EL (cell line): ENCODE results near the gene ZNF565.
"Not testable (repeated sequence)": the region's sequence is repeated elsewhere in the genome, so short reads cannot be mapped to it uniquely, and the experiment has no call there.

ENCODE experiments used
- DNase-seq: peaks from one replicate; pipeline ENCODE4 v3.0.0-alpha.2; 2016

The ZNF565 gene

DNA sequence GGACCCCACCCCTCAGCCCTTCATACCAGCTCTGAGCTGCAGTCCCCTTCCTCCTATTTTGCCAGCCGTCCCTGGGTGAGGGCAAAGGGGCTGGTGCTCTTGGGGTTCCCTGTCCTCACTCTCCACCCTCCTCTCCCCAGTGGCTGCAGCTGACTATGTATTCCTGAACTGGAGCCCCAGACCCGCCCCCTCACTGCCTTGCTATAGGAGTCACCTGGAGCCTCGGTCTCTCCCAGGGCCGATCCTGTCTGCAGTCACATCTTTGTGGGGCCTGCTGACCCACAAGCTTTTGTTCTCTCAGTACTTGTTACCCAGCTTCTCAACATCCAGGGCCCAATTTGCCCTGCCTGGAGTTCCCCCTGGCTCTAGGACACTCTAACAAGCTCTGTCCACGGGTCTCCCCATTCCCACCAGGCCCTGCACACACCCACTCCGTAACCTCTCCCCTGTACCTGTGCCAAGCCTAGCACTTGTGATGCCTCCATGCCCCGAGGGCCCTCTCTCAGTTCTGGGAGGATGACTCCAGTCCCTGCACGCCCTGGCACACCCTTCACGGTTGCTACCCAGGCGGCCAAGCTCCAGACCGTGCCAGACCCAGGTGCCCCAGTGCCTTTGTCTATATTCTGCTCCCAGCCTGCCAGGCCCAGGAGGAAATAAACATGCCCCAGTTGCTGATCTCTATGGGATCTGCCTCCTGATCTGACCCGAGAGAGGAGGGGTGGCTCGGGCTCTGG is 64.6 kb downstream of the ZNF565 start:
- DNase-seq, result no peak

DNA sequence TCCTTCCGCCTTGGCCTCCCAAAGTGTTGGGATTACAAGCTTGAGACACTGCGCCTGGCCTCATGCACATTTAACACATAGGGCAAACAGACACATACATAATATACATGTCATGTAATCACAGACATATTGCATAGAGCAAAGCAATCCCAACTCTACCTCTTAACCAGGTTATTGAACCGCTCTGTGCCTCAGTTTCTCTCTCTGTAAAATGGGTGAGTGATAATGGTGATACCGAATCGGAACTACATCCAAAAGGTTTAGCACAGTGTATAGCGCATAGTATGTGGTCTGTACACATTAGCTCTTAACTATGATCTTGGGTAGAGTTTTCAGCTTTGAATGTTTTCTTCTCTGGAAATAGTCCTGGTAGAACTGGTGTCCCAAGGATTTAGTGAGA is 69.8 kb downstream of the ZNF565 start:
- DNase-seq, result no peak

DNA sequence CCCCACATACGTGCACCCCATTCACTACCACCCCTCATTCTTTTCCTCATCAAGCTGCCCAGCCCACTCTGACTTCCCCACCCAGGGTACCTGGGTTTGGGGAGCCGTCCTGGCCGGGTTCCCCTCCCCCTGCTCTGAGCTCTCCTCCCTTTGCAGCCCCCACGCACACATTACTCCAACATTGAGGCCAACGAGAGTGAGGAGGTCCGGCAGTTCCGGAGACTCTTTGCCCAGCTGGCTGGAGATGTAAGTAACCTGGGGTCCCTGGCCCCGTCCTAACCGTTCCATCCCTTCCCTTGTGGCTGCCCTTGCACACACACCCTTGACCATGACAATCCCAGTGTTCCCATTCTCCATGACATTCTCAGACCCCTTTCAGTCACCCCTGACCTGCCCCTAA is 72.0 kb downstream of the ZNF565 start:
- DNase-seq, result no peak

DNA sequence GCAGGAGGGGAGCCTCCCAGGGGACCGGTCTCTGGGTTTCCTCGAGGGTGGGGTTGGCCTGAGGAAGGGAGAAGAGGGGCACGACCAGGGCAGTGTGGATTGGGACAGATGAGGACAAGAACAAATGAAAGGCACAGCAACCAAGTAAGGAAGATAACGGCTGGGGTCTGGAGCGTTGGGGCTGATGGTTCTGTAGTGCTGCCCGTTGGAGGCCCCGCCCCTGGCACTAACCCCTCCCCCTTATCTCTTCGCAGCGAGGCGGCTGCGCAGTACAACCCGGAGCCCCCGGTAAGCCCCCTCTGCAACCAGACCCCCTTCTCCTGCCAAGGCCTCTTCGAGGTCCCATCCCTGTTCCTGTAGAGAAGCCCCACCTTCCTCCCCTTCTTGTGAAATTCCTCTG is 72.4 kb downstream of the ZNF565 start:
- DNase-seq, result no peak

DNA sequence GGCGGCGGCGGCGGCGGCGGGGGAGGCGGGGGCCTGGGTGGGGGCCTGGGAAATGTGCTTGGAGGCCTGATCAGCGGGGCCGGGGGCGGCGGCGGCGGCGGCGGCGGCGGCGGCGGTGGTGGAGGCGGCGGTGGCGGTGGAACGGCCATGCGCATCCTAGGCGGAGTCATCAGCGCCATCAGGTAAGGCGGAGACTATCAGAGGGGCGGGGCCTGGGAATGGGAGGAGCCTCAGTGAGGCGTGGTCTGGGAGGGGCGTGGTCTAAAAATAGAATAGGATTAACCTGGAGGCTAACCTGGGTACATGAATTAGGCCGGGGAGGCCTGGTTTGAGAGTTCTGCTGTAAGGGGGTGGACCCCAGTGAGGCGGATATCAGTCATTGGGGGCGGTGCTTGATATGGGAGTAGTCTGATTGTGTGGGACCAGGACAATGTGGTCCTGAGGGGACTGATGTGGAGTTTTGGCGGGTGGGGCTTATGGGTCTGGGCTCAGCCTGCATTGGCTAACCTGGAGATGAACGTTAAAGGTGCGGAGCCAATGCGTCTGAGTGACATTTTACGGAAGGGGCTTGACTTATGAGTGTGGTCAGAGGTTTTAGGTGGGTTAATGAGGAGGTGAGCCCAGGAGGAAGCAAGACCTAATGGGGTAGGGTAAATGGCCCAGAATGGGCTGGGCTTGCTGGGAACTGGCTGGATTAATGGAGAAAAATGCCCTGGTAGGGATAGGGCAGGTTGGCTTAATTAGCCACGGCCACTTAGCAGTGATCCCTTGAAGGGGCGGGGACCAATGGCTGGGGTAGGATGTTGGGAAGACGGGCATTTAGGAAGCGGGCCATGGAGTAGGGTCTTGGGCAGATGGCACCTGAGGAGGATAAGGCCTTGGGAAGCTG is 73.2 kb downstream of the ZNF565 start:
- peak; percentile 84 for DNase-seq

DNA sequence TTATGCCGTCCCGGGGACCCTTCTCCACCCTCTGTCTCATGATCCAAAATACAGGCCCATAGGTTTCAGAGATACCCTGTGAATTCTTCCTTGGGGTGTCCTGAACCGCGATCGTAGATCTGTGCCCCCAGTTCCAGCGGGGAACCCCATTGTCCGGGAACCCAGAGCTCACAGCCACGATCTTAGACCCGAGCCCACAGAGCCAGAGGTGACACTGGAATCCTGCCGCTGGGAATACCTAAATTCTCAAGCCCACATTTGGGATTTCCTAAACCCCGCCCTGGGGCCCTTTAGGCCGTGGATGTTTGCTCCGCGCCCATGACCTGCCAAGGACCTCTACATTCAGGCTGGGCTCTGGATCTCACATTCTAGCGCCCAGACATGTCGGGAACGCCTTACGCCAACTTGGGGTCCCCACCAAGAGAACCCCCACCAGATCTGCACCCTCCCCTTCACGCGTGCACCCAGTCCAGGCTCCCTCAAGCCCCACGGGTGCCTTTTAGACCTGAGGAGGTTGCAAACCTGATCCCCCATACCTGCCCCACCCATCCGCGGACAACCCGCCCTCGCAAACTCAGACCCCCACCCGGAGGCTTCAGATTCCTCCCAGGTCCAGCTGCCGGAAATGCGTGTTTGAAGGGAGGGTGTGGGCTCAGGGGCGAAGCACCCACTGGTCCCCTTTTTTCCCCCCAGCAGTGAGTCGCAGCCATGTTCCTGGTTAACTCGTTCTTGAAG is 74.0 kb downstream of the ZNF565 start:
- peak; percentile 70 for DNase-seq

DNA sequence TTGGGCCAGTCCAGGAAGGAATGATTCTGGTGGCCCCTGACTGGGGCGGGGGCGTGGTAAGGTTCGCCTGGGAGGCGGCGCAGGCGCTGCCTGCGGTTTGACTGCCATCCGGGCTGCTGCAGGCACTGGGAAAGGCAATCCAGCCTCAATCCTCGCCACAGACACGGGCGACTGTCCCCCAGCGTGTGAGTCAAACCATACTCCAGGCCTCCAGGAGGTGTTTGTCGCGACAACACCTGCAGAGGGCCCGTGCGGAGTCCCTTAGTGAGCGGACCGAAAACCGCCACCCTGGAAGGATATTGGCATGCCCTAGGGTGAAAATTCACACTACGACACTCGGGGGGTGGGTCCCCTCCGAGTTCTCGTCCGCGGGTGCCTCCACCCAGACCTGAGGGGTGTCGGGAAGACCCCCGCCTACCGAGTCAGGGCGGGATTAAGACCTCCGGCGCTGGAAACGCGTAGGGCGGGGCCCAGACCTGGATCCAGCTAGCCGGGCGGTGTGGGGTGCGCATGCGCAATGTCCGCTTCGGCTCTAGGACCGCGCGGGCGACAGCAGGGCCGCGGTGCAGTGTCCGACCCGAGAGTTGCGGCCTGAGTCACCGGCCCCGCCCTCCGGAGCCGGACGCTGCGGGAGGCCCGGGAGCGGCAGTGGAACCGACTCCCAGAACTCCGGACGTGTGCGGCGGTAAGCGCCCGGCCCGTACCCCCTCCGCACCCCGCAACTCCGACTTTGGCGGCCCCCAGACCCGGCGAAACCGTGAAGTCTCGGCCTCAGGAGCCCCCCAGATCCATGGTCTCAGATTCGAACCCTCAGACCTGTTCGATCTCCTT is 74.8 kb downstream of the ZNF565 start, which contains the start of gene CAPNS1:
Gene CAPNS1 (plus strand): TSS at position 594 of the 831 bp plus-strand sequence. CDS start 946 bp downstream, outside the sequence.
- DNase-seq, result peak; percentile 96

DNA sequence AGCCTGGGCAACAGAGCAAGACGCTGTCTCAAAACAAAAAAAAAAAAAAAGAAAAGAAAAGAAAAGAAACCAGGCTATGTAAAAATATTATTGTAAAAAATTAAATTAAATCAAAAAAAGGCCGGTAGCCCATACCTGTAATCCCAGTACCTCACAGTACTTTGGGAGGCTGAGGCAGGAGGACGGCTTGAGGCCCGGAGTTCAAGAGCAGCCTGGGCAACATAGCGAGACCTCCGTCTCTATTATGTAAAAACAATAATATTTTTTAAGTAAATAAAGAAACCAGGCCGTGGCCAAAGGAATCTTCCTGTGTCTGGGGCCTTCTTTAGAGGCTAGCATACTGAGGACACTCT is 75.4 kb downstream of the ZNF565 start:
- DNase-seq, result no peak

DNA sequence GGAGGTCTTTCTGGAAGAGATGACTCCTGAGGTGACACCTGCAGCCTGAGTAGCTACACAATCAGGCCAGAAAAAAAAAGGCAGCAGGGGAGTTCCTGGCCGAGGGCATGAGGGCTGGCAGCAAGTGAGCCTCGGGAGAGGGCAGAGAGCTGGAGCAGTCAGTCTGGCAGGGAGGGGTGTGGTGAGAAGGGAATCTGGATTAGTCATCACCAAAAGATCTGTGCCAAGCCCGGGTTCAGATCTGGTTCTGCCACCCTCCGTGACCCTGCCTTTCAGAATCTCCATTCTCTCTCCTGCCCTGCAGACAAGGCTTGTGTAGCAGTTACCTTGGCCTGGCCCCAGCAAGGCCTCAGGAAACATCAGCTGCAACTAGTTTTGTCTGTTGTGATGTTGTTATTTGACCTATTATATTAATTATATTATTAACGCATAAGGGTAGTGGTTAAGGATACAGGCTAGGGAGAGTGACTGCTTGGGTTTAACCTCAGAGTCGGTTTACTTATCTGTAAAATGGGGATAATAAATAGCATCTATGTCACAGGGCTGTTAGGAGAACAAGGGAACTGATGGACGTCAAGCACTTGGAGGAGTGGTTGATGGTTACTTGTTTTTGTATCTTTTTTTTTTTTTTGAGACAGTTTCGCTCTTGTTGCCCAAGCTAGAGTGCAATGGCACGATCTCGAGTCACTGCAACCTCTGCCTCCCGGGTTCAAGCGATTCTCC is 77.3 kb downstream of the ZNF565 start:
- peak; percentile 78 for DNase-seq

DNA sequence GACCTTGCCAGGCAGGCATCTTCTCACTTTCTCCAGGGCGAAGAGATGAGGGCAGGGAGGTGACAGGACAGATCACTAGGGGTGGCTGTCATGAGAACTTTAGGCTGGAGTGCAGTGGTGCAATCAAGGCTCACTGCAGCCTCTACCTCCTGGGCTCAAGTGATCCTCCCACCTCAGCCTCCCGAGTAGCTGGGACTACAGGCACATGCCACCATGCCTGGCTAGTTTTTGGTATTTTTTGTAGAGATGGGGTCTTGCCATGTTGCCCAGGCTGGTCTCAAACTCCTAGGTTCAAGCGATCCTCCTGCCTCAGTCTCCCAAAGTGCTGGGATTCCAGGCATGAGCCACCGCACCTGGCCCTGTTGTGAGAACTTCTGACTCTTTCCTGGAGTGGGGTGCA is 79.6 kb downstream of the ZNF565 start:
- not testable (repeated sequence) for DNase-seq
